Measurements from ENCODE around the gene PRKN.

PRKN gene

DNA sequence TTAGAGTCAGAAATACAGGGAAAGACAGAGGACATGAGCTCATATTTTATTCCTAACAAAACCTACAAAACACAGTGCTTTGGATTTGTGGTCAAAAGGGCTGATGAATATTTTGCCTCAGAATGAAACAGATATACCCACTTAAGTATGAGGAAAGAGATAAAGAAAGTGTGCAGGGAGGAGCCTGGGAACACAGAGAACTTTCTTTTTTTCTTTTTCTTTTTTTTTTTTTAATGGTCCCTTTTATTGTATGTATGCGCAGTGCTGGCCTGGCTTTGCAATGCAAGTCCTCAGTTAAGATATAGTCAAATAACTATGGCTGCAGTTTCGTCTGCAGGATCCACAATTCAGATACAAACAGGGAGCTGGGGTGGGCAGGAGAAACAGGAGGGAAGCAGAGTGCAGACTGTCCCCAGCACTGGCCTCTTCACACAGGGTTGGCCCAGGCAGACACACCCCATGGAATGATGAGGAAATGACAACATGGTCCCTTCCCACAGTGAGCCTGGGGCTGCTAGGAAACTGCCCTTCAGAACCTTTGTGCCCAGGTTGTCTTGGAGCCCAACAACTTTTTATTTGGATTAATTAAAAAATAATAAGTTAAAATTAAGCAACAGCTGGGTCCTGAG is 823.9 kb downstream of the PRKN start:
- DNase-seq (ENCODE audit: low read depth) = no peak
- TF ChIP-seq, protein P1, sequence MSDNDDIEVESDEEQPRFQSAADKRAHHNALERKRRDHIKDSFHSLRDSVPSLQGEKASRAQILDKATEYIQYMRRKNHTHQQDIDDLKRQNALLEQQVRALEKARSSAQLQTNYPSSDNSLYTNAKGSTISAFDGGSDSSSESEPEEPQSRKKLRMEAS (IDR thresholded peaks at IDR 0.05; ENCODE audit: low read depth, low read length) = no peak
- TF ChIP-seq POLR2A (IDR thresholded peaks at IDR 0.05; ENCODE audit: extremely low read depth, insufficient read length) = no peak
- no peak for TF ChIP-seq MYC (IDR thresholded peaks at IDR 0.05; ENCODE audit: low read depth, low read length)
- TF ChIP-seq, protein P2, sequence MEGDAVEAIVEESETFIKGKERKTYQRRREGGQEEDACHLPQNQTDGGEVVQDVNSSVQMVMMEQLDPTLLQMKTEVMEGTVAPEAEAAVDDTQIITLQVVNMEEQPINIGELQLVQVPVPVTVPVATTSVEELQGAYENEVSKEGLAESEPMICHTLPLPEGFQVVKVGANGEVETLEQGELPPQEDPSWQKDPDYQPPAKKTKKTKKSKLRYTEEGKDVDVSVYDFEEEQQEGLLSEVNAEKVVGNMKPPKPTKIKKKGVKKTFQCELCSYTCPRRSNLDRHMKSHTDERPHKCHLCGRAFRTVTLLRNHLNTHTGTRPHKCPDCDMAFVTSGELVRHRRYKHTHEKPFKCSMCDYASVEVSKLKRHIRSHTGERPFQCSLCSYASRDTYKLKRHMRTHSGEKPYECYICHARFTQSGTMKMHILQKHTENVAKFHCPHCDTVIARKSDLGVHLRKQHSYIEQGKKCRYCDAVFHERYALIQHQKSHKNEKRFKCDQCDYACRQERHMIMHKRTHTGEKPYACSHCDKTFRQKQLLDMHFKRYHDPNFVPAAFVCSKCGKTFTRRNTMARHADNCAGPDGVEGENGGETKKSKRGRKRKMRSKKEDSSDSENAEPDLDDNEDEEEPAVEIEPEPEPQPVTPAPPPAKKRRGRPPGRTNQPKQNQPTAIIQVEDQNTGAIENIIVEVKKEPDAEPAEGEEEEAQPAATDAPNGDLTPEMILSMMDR (IDR thresholded peaks at IDR 0.05; ENCODE audit: low read depth, low read length) = no peak
- no peak overlapping the region for H3K4me3 ChIP-seq (ENCODE audit: low read depth, low read length)

DNA sequence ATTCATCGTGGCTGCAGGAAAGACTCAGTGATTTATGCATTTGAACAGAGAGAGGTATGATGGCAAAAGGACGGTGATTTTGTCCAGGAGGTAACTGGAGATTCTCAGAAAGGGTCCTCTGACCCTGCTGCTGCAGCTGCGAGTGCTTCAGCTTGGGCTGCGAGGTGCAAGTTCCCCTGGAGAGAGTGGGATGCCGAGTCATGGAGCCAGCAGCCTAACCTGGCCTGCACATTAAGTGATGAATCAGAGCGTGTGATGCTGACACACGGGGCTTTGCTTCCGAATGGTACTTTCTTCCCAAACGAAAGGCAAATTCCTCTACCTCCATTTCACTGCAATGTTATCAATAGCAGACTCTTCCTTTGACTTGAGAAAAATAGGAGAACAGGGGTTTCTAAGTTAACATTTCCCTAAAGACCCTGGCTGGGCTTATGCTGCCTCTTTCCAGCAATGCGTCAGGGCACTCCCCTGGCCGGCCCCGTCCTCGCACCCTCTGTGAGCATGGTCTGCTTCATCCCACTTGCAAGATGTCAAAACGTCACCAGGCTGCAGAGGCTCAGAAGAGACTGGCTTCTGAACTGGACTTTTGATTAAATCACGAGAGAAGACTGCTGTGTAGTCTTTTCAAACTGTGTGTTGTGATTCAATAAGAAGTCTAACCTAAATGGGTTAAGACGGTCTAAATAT is 825.7 kb downstream of the PRKN start:
- TF ChIP-seq POLR2A (IDR thresholded peaks at IDR 0.05; ENCODE audit: extremely low read depth, insufficient read length) (no peak), MYC (IDR thresholded peaks at IDR 0.05; ENCODE audit: low read depth, low read length) (no peak)
- TF ChIP-seq, protein P1 (IDR thresholded peaks at IDR 0.05; ENCODE audit: low read depth, low read length) = no peak
- TF ChIP-seq, protein P2 (IDR thresholded peaks at IDR 0.05; ENCODE audit: low read depth, low read length) = no peak
- no peak for DNase-seq (ENCODE audit: low read depth)

DNA sequence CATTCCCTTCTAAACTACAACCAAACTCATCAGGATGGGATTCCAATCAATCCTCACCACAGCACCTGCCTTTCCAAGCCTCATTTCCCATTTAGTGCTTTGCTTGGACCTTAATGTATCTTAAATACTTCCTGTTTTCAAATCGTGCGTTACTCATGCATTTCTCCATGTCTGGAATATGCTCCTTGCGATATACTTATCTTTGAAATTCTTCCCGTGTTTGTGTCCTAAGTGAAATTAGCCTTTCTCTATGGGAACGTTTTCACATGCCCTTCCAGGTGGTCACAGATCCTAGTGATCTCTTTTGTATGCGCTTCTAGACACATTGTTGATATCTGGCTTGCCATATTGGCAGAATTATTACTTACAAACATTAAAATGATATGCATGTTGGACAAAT is 833.1 kb downstream of the PRKN start:
- TF ChIP-seq MYC (IDR thresholded peaks at IDR 0.05; ENCODE audit: low read depth, low read length) = no peak
- no peak for DNase-seq (ENCODE audit: low read depth)
- H3K4me3 ChIP-seq (ENCODE audit: low read depth, low read length) = no peak overlapping the region

More for the DNA sequence above, 825.7 kb downstream of the PRKN start:
- H3K4me3 ChIP-seq (ENCODE audit: low read depth, low read length) = no peak overlapping the region

DNA sequence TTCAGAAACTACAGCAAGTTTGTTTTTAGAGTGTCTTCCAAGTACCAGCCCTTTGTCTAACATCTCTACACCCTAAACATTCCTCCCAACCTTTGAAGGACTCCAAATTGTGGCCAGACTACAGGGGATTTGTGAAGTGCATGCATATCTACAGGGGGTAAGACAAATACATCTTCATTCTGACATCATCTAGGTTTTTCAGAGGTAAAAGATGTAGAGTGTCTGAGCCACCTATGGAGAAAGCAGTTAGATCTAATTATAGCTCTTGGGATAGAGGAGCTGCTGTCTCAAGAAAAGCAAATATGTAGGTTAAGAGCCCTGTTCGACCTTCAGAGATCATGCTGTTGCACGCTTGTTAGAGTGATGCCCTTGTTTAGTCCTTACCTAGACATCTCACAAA is 836.0 kb downstream of the PRKN start:
- H3K4me3 ChIP-seq (ENCODE audit: low read depth, low read length) = no peak overlapping the region
- DNase-seq (ENCODE audit: low read depth) = no peak
- TF ChIP-seq, protein P2 (IDR thresholded peaks at IDR 0.05; ENCODE audit: low read depth, low read length) = no peak
- TF ChIP-seq, protein P1 (IDR thresholded peaks at IDR 0.05; ENCODE audit: low read depth, low read length) = no peak
- no peak for TF ChIP-seq MYC (IDR thresholded peaks at IDR 0.05; ENCODE audit: low read depth, low read length)
- no peak for TF ChIP-seq POLR2A (IDR thresholded peaks at IDR 0.05; ENCODE audit: extremely low read depth, insufficient read length)

DNA sequence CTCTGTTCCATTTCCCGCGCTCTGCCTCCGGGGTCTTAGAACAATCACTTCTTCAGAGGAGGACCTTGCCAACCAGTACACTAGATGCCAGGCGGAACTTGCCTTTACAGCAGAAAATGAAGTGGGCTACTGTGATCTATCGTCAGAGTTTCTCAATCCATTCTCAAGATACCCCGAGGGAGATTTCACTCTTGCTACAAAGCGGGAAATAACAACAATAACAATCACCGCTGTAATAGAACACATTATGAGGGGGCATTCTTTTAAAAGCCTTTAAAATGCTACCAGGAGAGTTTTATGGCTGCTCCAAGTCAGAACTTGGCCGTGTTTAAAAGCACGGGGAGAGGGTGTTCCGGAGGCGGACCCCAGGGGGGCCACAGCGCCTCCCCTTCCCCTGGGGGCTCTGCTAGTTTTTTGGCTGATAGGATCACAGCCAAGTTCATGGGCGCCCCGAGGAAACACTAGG is 836.7 kb downstream of the PRKN start:
- H3K4me3 ChIP-seq (ENCODE audit: low read depth, low read length) = no peak overlapping the region
- no peak for DNase-seq (ENCODE audit: low read depth)
- TF ChIP-seq MYC (IDR thresholded peaks at IDR 0.05; ENCODE audit: low read depth, low read length) (no peak), POLR2A (IDR thresholded peaks at IDR 0.05; ENCODE audit: extremely low read depth, insufficient read length) (no peak)
- TF ChIP-seq, protein P1 (IDR thresholded peaks at IDR 0.05; ENCODE audit: low read depth, low read length) = no peak
- TF ChIP-seq, protein P2 (IDR thresholded peaks at IDR 0.05; ENCODE audit: low read depth, low read length) = no peak

DNA sequence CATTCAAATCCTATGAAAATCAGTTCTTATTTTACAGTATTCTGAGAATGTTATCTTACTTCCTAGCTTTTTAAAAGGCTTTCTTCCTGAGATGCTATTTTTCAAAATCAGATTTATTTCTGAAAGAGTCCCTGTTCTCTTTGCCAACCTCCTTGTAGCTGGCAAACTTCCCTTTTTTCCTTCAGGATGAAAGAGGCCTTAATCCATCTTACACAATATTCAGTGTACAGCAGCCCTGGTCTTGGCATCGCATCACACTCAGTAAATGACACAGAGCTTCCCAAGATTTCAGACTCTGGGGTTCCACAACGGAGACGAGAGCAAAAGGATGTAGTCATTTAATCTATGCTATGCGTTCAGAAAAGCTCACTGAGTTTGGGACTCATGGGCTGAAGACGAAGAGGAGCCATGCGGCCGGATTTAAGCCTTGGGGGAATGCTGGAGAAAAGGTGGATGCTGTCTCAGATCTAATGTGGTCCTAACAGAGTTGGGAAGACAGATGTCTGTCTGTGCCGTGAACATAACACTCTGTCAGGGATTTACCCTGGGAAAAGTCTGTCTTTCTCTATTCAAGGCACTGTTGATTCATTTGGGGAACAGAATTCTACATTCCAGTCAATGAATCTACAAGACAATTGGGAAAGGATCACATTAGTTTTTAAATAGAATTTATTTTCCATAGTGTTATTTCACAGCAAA is 837.3 kb downstream of the PRKN start:
- H3K4me3 ChIP-seq (ENCODE audit: low read depth, low read length) = no peak overlapping the region
- TF ChIP-seq MYC (IDR thresholded peaks at IDR 0.05; ENCODE audit: low read depth, low read length) = no peak
- TF ChIP-seq POLR2A (IDR thresholded peaks at IDR 0.05; ENCODE audit: extremely low read depth, insufficient read length) = no peak
- TF ChIP-seq, protein P2 (IDR thresholded peaks at IDR 0.05; ENCODE audit: low read depth, low read length) = no peak
- TF ChIP-seq, protein P1 (IDR thresholded peaks at IDR 0.05; ENCODE audit: low read depth, low read length) = no peak
- no peak for DNase-seq (ENCODE audit: low read depth)
